ENCODE measurements around the gene TMBIM1.

The TMBIM1 gene

GRCh38 chr2:218300141-218300540 lies 7.8 kb upstream of the TMBIM1 start:
- no peaks in the 10 kb centered on the region for H3K9me3 ChIP-seq (ENCODE audit: control insufficient read depth, low read length)
- no peak overlapping the region for H3K4me3 ChIP-seq (ENCODE audit: low read length)
- no peak overlapping the region for H3K9ac ChIP-seq (ENCODE audit: low read length)
- no peaks in the 10 kb centered on the region for H3K4me1 ChIP-seq (ENCODE audit: control insufficient read depth, insufficient read depth, low read length)
- no peaks in the 10 kb centered on the region for H3K27me3 ChIP-seq (replicated peaks; ENCODE audit: control insufficient read depth, insufficient read depth, low read length)
- DNase-seq (ENCODE audit: low read depth), result no peak
- H3K36me3 ChIP-seq (ENCODE audit: control insufficient read depth, insufficient read depth, low read length, severe bottlenecking), result no peaks in the 10 kb centered on the region

DNA sequence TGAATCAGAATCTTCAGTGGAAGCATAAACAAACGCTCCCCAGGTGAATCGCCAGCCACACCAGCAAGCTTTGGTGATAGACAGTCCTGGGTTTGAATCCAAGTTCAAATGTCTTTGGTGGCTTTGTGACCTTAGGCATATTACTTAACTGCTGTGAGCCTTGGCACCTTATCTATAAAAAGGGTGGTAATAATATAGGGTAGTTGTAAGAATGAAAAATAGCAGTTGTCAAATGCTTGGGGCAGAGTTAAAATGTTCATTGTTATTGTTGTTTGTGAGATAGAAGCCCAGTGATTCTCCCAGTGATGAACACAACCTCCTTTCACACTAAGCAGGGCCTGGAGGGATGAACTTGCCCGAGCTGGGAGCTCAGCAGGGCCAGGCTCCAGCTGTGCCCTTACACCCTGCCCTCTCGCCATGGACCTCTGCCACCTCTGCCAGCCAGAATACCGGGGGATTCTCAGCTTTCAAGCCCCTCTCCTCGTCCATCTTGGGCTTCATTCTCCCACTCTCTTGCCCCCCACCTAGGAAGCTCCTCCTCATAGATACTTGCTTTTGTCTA lies 6.1 kb upstream of the TMBIM1 start:
- DNase-seq (ENCODE audit: low read depth), result no peak
- Histone ChIP-seq H3K36me3 (ENCODE audit: control insufficient read depth, insufficient read depth, low read length, severe bottlenecking) (no peaks in the 10 kb centered on the region), H3K9me3 (ENCODE audit: control insufficient read depth, low read length) (no peaks in the 10 kb centered on the region), H3K9ac (ENCODE audit: low read length) (no peak overlapping the region), H3K4me1 (ENCODE audit: control insufficient read depth, insufficient read depth, low read length) (no peaks in the 10 kb centered on the region), H3K27me3 (replicated peaks; ENCODE audit: control insufficient read depth, insufficient read depth, low read length) (no peaks in the 10 kb centered on the region), H3K4me3 (ENCODE audit: low read length) (no peak overlapping the region)

GRCh38 chr2:218296847-218297246 lies 4.5 kb upstream of the TMBIM1 start:
- Histone ChIP-seq H3K27me3 (replicated peaks; ENCODE audit: control insufficient read depth, insufficient read depth, low read length) (no peaks in the 10 kb centered on the region), H3K36me3 (ENCODE audit: control insufficient read depth, insufficient read depth, low read length, severe bottlenecking) (no peaks in the 10 kb centered on the region), H3K9me3 (ENCODE audit: control insufficient read depth, low read length) (no peaks in the 10 kb centered on the region), H3K4me3 (ENCODE audit: low read length) (no peak overlapping the region), H3K9ac (ENCODE audit: low read length) (no peak overlapping the region), H3K4me1 (ENCODE audit: control insufficient read depth, insufficient read depth, low read length) (peaks cover 7% of the 10 kb centered on the region)
- DNase-seq (ENCODE audit: low read depth), result no peak

- DNase-seq (ENCODE audit: low read depth), result no peak
- no peaks in the 10 kb centered on the region for H3K9me3 ChIP-seq (ENCODE audit: control insufficient read depth, low read length)
These were observed 3.9 kb upstream of the TMBIM1 start for GRCh38 chr2:218296200-218296599.

GRCh38 chr2:218295029-218295428 lies 2.7 kb upstream of the TMBIM1 start:
- H3K9me3 ChIP-seq (ENCODE audit: control insufficient read depth, low read length), result no peaks in the 10 kb centered on the region
- no peak overlapping the region for H3K9ac ChIP-seq (ENCODE audit: low read length)
- H3K4me3 ChIP-seq (ENCODE audit: low read length), result no peak overlapping the region
- DNase-seq (ENCODE audit: low read depth), result no peak
- H3K27me3 ChIP-seq (replicated peaks; ENCODE audit: control insufficient read depth, insufficient read depth, low read length), result no peaks in the 10 kb centered on the region
- no peaks in the 10 kb centered on the region for H3K36me3 ChIP-seq (ENCODE audit: control insufficient read depth, insufficient read depth, low read length, severe bottlenecking)
- H3K4me1 ChIP-seq (ENCODE audit: control insufficient read depth, insufficient read depth, low read length), result peaks cover 23% of the 10 kb centered on the region

More at GRCh38 chr2:218296200-218296599, 3.9 kb upstream of the TMBIM1 start:
- Histone ChIP-seq H3K4me3 (ENCODE audit: low read length) (no peak overlapping the region), H3K4me1 (ENCODE audit: control insufficient read depth, insufficient read depth, low read length) (peaks cover 11% of the 10 kb centered on the region), H3K27me3 (replicated peaks; ENCODE audit: control insufficient read depth, insufficient read depth, low read length) (no peaks in the 10 kb centered on the region), H3K36me3 (ENCODE audit: control insufficient read depth, insufficient read depth, low read length, severe bottlenecking) (no peaks in the 10 kb centered on the region), H3K9ac (ENCODE audit: low read length) (no peak overlapping the region)

DNA sequence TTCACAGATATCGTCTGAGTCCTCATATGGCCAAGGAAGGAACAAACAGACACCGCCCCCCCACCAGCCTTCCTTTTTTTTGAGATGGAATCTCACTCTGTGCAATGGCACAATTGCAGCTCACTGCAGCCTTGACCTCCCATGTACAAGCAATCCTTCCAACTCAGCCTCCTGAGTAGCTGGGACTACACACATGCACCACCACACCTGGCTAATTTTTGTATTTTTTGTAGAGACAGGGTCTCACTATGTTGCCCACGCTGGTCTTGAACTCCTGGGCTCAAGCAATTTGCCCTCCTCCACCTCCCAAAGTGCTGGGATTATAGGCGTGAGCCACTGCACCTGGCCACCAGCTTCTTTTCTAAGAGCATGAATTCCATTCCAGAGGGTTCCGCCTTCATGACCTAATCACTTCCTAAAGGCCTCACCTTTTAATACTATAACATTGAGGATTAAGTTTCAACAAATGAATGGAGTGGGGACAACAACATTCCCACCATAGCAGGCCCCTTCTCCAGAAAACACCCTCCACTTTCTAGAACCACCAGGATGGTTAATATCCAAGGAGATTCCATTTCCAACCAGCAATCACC lies 2.2 kb upstream of the TMBIM1 start:
- DNase-seq (ENCODE audit: low read depth), result no peak
- Histone ChIP-seq H3K9ac (ENCODE audit: low read length) (no peak overlapping the region), H3K27me3 (replicated peaks; ENCODE audit: control insufficient read depth, insufficient read depth, low read length) (no peaks in the 10 kb centered on the region), H3K9me3 (ENCODE audit: control insufficient read depth, low read length) (no peaks in the 10 kb centered on the region), H3K4me3 (ENCODE audit: low read length) (no peak overlapping the region), H3K4me1 (ENCODE audit: control insufficient read depth, insufficient read depth, low read length) (peaks cover 26% of the 10 kb centered on the region), H3K36me3 (ENCODE audit: control insufficient read depth, insufficient read depth, low read length, severe bottlenecking) (no peaks in the 10 kb centered on the region)

DNA sequence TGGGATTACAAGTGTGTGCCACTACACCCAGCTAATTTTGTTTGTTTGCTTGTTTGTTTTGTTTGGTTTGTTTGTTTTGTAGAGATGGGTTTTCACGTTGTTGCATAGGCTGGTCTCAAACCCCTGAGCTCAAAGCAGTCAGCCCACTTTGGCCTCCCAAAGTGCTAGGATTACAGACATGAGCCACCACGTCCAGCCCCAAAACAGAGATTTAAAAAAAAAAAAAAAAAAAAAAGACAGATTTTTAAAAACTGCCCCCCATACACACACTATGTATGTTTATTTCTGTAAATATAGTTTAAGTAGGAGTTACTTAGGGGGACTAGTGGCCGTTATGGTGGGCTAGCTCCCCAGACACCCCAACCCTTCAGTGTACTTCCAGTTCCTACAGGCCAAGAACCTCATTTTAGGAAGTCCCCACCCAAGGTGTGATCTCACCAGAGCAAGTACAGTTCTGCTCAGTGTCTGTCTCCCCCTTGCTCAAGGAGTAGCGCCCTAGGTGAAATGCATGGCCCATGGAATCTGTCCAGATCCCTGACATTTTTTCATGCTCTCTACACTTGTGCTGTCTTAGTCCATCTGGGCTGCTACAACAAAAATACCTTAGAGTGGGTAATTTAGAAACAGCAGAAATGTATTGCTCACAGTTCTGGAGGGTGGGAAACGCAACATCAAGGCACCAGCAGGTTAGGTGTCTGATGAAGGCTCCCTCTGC lies 1.6 kb upstream of the TMBIM1 start:
- H3K4me3 ChIP-seq (ENCODE audit: low read length), result no peak overlapping the region

DNA sequence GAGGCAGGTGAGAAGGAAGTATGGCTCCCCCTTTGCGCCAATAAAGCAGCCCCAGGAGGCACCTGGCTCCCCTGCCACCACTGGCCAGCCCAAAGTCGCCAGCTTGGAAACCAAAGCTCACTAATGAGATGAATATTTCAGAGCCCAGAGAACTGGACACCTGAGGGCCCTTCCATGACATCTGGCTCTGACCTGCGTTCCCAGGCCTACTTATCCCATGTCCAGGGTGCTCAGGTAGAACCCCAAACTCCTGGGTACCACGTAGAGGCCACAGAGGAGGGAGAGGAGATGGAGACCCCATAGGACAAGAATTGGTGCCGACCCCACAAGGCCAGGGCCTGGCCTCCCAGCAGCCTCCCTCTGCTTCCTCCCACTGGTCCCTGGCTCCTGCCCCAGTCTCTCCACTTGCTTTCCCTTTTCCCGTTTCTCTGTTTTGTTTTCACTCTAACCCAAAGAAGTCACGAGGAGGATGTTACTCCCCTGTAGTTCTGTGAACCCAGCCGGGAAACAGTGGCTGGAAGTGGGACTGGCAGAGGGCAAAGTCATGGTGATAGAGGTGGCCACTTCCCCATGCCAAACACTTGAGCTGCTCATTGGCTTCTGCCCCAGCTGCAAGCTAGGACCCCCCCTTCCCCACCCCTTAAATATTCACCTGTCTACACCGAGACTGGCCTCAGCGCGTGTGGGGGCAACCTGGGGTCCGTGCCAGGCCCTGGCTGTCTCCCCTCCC lies 820 bp downstream of the TMBIM1 start:
- peak overlapping the region; percentile 97 for H3K4me3 ChIP-seq (ENCODE audit: low read length)
- peak overlapping the region; percentile 99 for H3K9ac ChIP-seq (ENCODE audit: low read length)
- H3K36me3 ChIP-seq (ENCODE audit: control insufficient read depth, insufficient read depth, low read length, severe bottlenecking), result peaks cover 5% of the 10 kb centered on the region
- H3K9me3 ChIP-seq (ENCODE audit: control insufficient read depth, low read length), result no peaks in the 10 kb centered on the region
- H3K27me3 ChIP-seq (replicated peaks; ENCODE audit: control insufficient read depth, insufficient read depth, low read length), result no peaks in the 10 kb centered on the region
- peaks cover 50% of the 10 kb centered on the region for H3K4me1 ChIP-seq (ENCODE audit: control insufficient read depth, insufficient read depth, low read length)
- DNase-seq (ENCODE audit: low read depth), result peak; percentile 51

More for the DNA sequence above, 1.6 kb upstream of the TMBIM1 start:
- Histone ChIP-seq H3K9me3 (ENCODE audit: control insufficient read depth, low read length) (no peaks in the 10 kb centered on the region), H3K9ac (ENCODE audit: low read length) (no peak overlapping the region), H3K36me3 (ENCODE audit: control insufficient read depth, insufficient read depth, low read length, severe bottlenecking) (peaks cover 1% of the 10 kb centered on the region), H3K4me1 (ENCODE audit: control insufficient read depth, insufficient read depth, low read length) (peaks cover 30% of the 10 kb centered on the region), H3K27me3 (replicated peaks; ENCODE audit: control insufficient read depth, insufficient read depth, low read length) (no peaks in the 10 kb centered on the region)
- DNase-seq (ENCODE audit: low read depth), result no peak

- Histone ChIP-seq H3K9ac (ENCODE audit: low read length) (peak overlapping the region; percentile 99), H3K4me1 (ENCODE audit: control insufficient read depth, insufficient read depth, low read length) (peaks cover 59% of the 10 kb centered on the region), H3K27me3 (replicated peaks; ENCODE audit: control insufficient read depth, insufficient read depth, low read length) (no peaks in the 10 kb centered on the region), H3K36me3 (ENCODE audit: control insufficient read depth, insufficient read depth, low read length, severe bottlenecking) (peaks cover 5% of the 10 kb centered on the region), H3K9me3 (ENCODE audit: control insufficient read depth, low read length) (no peaks in the 10 kb centered on the region), H3K4me3 (ENCODE audit: low read length) (peak overlapping the region; percentile 97)
- no peak for DNase-seq (ENCODE audit: low read depth)
These were observed 1.7 kb downstream of the TMBIM1 start for GRCh38 chr2:218290316-218291261.

GRCh38 chr2:218289639-218290315 lies 2.5 kb downstream of the TMBIM1 start:
- H3K36me3 ChIP-seq (ENCODE audit: control insufficient read depth, insufficient read depth, low read length, severe bottlenecking), result peaks cover 5% of the 10 kb centered on the region
- DNase-seq (ENCODE audit: low read depth), result peak; percentile 59
- H3K4me1 ChIP-seq (ENCODE audit: control insufficient read depth, insufficient read depth, low read length), result peaks cover 67% of the 10 kb centered on the region
- H3K9me3 ChIP-seq (ENCODE audit: control insufficient read depth, low read length), result no peaks in the 10 kb centered on the region
- peak overlapping the region; percentile 99 for H3K9ac ChIP-seq (ENCODE audit: low read length)
- peak overlapping the region; percentile 97 for H3K4me3 ChIP-seq (ENCODE audit: low read length)
- H3K27me3 ChIP-seq (replicated peaks; ENCODE audit: control insufficient read depth, insufficient read depth, low read length), result no peaks in the 10 kb centered on the region
